ENCODE results near the gene SERPINI1. TPM values are rescaled to one million over a fixed set of nuclear protein-coding genes. Genes with fewer than 3 reads are reported as not detected.

SERPINI1 gene
- polyA plus RNA-seq (2014; cell fraction: cytosol; rRNA removed): 4.3 and 6.3 TPM in 2 replicates
- polyA plus RNA-seq (2014; cell fraction: nucleus; rRNA removed): 2.6 and 4.8 TPM in 2 replicates

DNA sequence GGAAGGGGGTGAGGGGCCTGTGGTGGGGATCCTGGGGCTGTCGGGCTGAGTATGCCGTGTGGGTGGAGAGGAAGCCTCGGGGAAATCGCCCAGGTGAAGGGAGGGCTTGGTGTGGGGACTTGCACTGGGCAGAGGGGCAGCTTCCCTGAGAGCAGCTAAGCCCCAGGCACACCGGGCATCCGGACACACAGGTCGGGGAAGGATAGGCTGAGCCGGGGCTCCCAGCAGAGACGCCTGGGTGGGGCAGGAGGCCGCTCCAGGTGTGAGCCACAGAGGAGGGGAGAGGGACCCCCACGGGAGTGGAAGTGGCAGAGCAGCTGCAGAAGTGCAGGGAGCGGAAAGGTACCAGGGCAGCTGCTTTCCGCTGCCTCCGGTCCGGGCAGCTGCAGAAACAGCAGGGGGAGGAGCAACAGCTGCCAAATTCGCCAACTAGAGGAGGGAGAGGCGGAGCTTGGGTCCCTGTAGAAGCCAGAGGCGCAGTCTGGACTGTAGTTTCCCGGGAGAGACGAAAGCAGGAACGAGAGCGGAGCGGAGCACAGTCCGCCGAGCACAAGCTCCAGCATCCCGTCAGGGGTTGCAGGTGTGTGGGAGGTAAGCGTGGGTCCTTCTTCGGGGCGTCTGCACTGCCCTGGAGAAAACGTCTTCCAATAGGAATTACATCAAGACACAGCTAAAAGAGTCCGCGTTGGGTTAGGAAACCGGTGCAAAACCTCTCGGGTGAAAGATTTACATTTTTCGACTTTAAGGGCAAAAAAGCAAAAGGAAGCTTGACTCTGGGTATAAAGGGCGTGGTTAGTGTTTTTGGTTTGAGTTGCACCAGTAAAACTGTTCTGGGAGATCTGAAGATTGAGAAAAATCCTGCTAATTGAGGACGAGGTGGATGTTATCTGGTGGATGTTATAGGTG is at the start of gene SERPINI1:
SERPINI1 (plus strand) TSS at position 489 of the 906 bp plus-strand sequence. CDS start 53,408 bp downstream, outside the sequence.
- DNase-seq (ENCODE audit: low spot score): peak; percentile 96

DNA sequence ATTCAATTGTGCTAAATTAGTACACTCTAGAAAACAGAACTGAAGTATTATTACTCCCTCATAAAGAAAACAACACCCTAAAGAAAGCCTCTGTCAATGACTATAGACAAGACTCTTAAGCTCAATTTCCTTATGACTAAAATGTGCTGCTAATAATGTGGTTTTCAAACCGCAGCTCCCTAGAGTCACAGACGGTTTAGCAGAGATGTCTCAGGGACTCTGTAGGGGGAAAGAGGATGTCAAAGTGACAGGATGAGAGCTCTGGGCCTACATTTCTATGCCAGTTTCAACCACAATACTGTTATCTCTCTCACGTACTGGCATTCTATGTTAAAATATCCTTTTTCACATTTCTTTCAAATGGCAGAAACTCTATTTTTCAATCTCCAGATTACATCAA is 44.2 kb upstream of the SERPINI1 start:
- DNase-seq (ENCODE audit: low spot score): no peak

DNA sequence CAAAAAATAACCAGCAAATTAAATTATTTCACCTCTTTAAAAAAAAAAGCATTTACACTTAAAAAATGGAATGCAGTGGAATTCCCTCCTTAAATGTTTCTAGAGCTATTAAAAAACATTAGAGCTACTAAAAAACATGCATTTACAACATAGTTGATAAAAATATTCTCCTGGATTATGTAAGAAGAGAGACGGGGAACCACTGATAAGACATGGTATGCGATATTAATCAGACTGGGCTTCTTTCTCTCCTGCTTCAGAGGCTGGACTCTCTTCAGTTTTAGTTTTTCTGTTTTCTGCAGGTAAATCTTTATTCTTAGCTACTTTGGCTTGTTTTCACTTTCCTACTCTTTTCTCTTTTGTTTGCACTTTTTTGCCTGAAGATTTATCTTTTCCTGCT is 41.4 kb upstream of the SERPINI1 start:
- no peak for DNase-seq (ENCODE audit: low spot score)

GRCh38 chr3:167700046-167700445 is 35.5 kb upstream of the SERPINI1 start:
- no peak for DNase-seq (ENCODE audit: low spot score)

DNA sequence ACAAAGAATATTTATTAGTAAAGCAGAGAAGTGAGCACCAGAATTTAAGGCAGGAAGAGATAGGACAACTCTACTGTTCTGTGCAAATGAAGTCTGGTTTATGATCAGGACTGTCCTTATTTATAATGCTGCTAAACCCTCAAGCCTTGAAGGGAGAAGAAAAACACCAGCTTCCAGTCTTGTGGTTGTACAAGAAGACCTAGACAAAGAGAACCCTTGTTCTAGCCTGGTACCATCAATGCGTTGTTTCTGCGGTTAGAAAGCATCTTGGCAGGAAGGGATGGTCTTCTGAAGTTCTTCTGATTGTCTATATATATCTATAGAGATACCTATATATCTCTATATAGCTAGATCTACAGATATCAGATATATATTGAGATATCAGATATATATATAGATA is 34.6 kb upstream of the SERPINI1 start:
- DNase-seq (ENCODE audit: low spot score): no peak

DNA sequence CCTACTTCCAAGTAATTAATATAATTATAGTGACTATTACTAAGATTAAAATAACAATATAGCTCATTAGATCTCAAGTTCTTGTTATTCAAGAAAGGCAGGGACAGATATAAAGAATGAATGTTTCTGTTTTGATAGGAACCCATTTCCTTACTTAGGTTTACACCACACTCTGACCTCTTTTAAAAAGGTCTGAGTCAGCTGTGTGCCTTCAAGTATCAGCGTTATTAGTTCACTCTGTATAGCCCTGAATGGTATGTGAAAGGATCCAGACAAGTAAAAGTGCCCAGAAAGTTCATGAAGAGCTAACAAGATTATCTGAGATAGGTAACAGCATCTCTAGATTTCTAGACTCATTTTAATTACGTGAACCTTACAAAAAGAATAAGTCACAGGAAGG is 29.7 kb upstream of the SERPINI1 start:
- no peak for DNase-seq (ENCODE audit: low spot score)

DNA sequence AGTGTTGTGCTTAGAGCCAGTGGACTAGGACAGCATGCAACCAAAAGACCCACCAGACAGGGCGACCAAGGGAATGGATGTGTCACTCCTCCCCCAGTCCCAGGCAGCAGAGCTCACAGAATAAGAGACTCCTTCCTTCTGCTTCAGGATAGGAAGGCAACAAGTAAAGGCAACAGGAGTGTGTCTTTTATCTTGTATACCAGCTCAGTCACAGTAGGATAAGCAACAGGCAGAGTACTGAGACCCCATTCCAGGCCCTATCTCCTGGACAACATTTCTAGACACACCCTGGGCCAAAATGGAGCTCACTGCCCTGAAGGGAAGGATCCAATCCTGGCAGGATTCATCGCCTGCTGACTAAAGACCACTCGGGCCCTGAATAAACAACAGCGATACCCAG is 25.8 kb upstream of the SERPINI1 start:
- DNase-seq (ENCODE audit: low spot score): no peak

- DNase-seq (ENCODE audit: low spot score): no peak
Observed at GRCh38 chr3:167710552-167710951, 25.0 kb upstream of the SERPINI1 start.

- DNase-seq (ENCODE audit: low spot score): no peak
Observed at GRCh38 chr3:167711439-167711838, 24.1 kb upstream of the SERPINI1 start.

GRCh38 chr3:167712445-167712844 is 23.1 kb upstream of the SERPINI1 start:
- DNase-seq (ENCODE audit: low spot score): no peak

- no peak for DNase-seq (ENCODE audit: low spot score)
Observed at GRCh38 chr3:167714871-167715270, 20.6 kb upstream of the SERPINI1 start.

- no peak for DNase-seq (ENCODE audit: low spot score)
Observed at GRCh38 chr3:167716920-167717319, 18.6 kb upstream of the SERPINI1 start.

DNA sequence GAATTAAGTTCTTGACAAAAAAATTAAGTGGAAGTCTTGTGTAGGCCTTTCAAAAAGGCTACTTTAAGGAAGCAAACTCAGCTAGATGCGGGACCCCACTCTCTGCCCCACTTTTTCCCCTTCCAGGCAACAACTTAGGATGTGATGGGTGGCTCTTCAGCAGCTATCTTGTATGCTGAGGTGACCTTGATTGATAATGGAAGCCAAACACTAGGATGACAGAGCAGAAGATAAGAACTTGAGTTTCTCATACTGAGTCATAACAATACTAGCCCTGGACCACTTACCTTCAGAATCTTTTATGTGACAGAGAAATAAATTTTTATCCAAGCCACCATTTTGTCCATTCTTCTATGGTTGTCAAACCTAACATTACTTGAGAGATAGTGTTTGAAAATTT is 16.9 kb upstream of the SERPINI1 start:
- DNase-seq (ENCODE audit: low spot score): no peak

- no peak for DNase-seq (ENCODE audit: low spot score)
Observed at GRCh38 chr3:167723025-167723512, 12.5 kb upstream of the SERPINI1 start.

- no peak for DNase-seq (ENCODE audit: low spot score)
Observed at GRCh38 chr3:167723872-167724271, 11.6 kb upstream of the SERPINI1 start.

DNA sequence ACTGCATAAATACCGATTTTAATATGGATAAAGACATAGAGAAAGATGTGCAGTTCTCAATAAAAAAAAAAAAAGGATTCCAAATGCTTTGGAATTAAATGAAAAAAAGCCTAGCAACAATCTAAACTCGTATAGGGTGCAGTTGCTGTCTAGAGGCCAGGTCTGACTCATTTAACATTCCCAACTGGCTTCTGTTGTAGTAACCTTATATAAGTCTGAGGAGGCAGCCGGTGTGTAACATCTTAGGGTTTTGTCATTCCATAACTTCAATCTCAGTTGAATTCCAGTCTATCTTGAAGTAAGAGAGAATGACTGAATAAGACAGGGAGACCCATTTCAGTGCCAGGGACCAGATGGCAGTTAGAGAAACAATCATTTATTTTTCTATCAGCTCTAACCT is 7.3 kb upstream of the SERPINI1 start:
- no peak for DNase-seq (ENCODE audit: low spot score)

GRCh38 chr3:167728632-167729323 is 6.7 kb upstream of the SERPINI1 start:
- DNase-seq (ENCODE audit: low spot score): no peak

- no peak for DNase-seq (ENCODE audit: low spot score)
Observed at GRCh38 chr3:167729591-167729990, 5.9 kb upstream of the SERPINI1 start.

DNA sequence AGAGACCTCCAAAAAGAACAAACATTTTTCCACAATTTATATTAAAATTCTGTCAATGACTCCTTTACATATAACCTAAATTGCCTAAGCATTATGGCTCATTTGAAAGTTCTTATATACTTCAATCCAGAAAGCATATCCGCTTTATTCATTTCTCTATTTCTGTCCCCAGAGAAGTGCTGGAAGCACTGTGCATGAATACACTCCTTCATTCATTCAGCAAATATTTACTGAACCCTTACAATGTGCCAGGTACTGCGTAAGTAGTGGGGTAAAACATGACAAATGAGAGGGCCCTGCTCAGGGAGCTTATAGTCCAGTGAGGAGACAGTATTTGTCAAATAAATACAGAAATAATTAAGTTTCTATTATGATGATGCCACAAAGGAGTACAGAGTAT is 4.1 kb upstream of the SERPINI1 start:
- no peak for DNase-seq (ENCODE audit: low spot score)

- DNase-seq (ENCODE audit: low spot score): no peak
Observed at GRCh38 chr3:167732313-167733065, 3.0 kb upstream of the SERPINI1 start.

- no peak for DNase-seq (ENCODE audit: low spot score)
Observed at GRCh38 chr3:167733961-167734497, 1.5 kb upstream of the SERPINI1 start.

Measured in SK-N-DZ (cell line).